GM18907 (cell line): ENCODE results near the gene FSTL1.
A peak's percentile ranks its signal among the peaks of the same experiment; 100 is the strongest.

Source experiments
- ATAC-seq: cut with Tn5 transposase; IDR thresholded peaks from one replicate; pipeline ENCODE4 v1.9.1; 2021; ENCODE audit warnings: mild to moderate bottlenecking, moderate library complexity; ENCODE audit not compliant: unreplicated experiment

FSTL1 gene

DNA sequence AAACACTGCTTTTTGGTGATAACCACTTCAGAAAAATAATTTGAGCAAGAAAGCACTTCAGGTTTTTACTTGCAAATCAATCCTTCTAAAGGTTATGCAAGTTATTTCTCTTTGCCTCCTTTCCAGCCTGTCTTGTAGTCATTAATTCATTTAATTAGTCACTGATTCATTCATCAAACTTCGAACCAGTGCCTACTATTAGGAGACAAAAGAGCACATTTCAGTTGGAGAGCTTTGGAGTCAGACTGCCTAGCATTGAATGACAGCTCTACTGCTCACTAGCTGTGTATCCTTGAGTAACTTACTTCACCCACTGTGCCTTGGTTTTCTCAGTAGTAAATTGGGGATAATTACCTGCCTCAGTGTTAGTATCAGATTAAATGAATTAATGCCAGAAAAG lies 86.7 kb downstream of the FSTL1 start:
- no peak for ATAC-seq

DNA sequence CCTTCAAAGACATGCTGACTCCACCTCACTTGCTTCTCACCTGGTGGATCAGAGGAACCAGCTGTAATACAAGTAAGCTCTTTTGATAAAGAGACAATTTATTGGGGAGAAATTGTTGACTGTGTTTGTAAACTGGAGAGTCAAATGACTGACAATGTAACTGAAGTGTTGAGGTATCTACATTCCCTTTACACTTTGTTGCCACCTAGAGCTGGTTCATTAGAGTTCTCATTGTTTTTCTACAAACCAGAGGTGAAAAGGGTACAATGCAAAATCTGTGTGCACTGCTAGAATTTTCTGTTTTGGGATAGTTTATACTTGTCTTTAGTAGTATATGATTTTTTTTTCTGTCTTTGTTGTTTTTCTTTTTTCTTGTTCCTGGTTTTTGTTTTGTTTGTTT lies 93.0 kb downstream of the FSTL1 start:
- ATAC-seq: no peak

DNA sequence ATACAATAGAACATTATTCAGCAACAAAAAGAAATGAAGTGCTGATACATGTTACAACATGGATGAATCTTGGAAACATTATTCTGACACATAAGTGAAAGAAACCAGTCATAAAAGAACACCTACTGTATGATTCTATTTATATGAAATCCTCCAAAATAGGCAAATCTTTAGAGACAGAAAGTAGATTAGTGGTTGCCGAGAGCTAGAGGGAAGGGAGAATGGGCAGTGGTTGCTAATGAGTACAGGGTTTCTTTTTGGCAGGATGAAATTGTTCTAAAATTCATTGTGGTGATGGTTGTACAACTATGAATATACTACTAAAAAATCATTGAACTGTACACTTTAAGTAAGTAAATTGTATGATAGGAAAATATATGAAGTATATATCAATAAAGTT lies 95.3 kb downstream of the FSTL1 start:
- ATAC-seq: no peak

DNA sequence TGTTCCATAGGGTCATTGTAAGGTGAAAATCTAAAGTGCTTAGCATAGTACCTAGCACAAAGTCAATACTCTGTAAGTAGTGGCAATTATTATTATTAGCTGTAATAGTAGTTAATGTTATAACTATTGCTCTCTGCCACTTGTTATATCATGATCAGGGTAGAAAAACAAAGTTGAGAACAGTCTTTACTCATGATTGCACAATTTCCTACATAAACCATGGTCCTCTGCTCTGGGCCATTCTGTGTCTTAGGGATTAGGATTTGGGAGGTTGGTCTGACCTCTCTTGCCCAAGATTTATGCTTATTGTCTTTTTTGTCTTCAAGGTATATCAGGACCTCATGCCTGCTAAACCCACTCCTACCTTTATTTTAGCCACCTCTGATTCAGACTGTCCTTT lies 97.3 kb downstream of the FSTL1 start:
- ATAC-seq: no peak

DNA sequence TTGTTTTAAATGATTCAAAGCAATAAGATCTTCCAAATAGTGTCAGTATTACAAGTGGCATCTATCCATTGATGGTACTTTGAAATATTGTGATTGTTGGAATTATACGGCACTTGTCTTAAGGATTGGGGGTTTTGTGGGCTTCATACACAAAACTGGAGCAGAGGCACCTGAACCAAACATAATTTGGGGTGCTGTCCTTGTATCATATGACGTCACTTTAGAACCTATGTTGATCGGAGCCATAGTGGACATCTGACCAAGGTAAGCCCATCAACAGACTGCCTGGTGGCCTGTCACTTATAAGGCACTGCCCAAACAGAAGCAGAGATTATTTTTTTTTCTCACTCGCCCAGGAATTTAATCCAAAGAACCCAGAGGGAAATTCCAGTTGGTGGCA lies 98.8 kb downstream of the FSTL1 start:
- no peak for ATAC-seq

DNA sequence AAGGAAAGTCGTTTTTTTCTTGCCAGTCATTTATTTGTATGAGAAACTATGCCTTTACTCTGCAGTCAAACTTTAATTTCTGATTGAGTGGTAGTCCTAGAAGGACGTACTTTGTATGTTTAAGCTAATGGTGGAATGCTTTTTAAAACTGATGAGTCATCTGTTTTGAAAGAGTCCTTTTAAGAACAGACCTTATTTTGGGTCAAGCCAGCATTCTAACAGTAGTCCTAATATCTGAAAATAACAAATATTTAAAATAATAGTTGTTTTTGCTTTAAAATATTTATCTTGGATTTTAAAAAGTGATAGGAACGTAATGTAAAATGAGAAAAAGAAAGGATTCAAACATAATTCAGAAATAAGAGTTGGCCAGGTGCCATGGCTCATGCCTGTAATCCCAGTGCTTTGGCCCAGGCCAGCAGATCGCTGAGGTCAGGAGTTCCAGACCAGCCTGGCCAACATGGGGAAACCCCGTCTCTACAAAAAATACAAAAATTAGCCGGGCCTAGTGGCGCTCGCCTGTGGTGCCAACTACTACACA lies 100.3 kb downstream of the FSTL1 start:
- no peak for ATAC-seq

DNA sequence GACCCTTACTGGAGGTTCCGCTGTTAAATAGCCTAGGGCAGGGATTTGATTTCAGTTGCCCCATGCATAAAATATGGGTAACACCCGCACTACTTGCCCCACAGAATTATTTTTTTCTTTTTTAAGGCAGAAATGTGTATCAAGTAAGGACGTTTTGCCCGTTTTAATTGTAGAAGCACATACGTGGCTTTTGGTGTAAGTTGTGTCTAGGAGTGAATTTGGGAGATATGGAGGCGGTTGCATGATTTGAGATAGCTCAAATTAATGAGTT lies 101.0 kb downstream of the FSTL1 start:
- no peak for ATAC-seq

DNA sequence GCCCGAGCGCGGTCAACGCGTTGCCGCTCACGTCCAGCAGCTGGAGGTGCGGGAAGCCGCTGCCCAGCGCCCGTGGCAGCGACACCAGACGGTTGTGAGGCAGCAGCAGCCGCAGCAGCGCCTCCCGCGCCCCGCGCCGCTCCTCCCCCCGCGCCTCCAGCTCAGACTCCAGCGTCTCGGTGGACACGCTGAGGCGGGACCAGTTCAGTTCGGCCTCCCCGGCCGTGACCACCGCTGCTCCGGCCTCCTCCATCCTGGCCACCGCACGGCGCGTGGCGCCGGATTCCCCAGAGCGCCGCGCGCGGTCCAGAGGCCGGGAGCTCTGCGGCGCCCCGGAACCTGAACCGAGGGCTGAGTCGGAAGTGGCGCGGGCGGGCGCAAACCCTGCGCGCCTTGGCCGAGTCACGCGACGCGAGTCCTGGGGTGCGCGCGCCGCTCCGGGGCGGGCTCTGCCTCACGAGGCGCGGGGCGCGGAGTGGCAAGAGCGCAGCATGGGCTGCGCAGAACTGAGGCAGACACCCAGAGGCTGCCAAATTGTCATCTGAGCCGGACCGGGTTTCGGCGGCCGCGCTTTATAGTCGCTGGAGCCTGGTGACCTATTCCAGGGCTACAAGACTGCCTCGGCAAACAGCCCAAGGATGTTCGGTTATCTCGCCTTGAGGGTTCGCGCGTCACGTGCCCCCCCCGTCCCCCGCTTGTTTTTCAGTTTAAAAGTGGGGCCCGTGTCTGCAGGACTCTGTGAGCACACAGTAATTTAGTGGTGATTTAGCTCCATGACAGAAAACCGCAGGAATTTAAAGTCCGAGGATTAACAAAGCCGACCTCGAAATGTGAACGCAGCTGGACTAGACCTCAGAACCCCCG lies 101.6 kb downstream of the FSTL1 start, which contains the start of gene LRRC58:
LRRC58 (minus strand) TSS at position 364 of the 864 bp plus-strand sequence; CDS start at position 253, 111 bp downstream.
- ATAC-seq: peak; percentile 90

DNA sequence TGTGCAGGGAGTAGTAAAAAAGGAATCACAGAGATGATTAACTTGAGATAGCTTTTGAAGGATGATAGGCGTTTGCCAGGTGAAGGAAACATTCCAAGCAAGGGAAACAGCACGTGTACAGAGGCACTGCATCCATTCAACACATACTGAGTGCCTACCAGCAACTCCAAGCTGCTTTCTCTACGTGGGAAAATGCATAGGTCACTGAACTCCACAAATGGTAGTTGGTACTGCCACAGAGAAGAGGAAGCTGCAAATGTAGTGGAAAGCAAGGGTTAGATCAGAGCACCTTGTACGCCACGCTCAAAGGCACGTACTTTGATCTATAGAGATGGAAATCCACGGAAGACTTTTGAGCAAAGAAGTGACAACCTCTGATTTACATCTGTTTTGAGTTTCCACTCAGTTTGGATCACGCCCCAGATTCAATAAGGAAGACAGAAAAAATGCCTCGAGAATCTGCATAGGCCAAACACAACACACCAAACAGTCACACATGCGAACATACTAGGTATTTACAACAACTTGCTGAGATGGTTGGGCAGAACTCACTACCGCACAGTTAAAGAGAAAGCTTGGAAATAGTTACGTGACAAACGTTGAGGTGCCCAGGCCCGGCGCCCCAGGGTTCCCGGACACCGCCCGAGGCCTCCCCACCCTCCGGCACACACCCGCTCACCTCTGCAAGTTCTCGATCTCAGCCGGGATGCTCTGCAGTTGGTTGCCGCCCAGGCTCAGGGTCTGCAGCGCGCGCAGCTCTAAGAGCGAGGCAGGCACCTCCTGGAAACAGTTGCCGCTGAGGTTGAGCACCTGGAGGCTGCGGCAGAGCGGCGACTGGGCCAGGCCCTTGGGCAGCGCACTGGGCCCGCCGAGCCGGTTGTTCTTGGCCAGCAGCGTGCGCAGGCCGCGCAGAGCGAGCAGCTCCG lies 102.5 kb downstream of the FSTL1 start:
- peak; percentile 58 for ATAC-seq

DNA sequence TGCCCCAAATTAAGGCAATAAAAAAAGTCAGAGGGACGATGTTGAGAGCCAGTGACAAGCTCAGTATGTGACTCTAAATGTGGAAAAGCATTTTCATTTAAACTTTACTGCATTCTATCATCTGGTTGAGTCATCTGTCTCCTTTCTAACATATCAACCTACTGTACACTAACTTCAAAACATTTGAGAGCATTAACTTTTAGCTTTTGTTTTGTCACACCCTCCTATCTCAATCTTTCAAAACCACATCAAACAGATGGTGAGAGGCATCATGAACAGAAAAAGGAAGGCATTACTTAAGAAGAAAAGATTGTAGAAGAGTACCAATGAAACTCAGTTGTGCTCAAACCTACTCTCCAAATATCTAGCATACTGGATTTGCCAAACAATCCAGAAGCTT lies 106.4 kb downstream of the FSTL1 start:
- no peak for ATAC-seq
